SK-N-SH (cell line): ENCODE results near the gene STMN1. TPM values are rescaled to one million over a fixed set of nuclear protein-coding genes. Genes with fewer than 3 reads are reported as not detected.

ENCODE experiments used
- CTCF ChIA-PET: fragments of 300-600, 350-600 bp; formaldehyde crosslinking; extraction: SDS; loops from one replicate; lab custom pipeline; 2021; lab: Yijun Ruan, JAX
- POLR2A ChIA-PET: fragments of 350-600 bp; sonication (Branson Sonifier 250); formaldehyde crosslinking; extraction: SDS; loops from one replicate; lab custom pipeline; 2020; ENCODE audit warnings: antibody characterized with exemption, inconsistent platforms; lab: Yijun Ruan, JAX
- DNase-seq: peaks from one replicate; pipeline ENCODE4 v3.0.0; 2012
- H2AFZ ChIP-seq: fragments of 200-600 bp; sonication (generic); 2 replicates; pipeline ENCODE4 v1.8.1; 2016; ENCODE audit warnings: antibody characterized with exemption, mild to moderate bottlenecking, low read depth
- H3F3A ChIP-seq: fragments of 200-600 bp; sonication (generic); replicated peaks from 2 replicates; pipeline ENCODE3; 2016; ENCODE audit warnings: antibody characterized with exemption, mild to moderate bottlenecking; ENCODE audit not compliant: insufficient read depth
- H3K27ac ChIP-seq, 2 experiments: fragments of 200-500 bp in 1 of 2; fragments of 200-600 bp in 1 of 2; sonication (Bioruptor generic) in 1 of 2; sonication (generic), shearing (Covaris generic) in 1 of 2; 2 replicates each; pipeline versions ENCODE4 v1.5.1 to v1.6.1; 2014 to 2016; ENCODE audit warnings: low read depth in 2 of 2, inconsistent platforms in 1 of 2, low read length in 1 of 2, mild to moderate bottlenecking in 1 of 2, mixed read lengths in 1 of 2
- H3K27me3 ChIP-seq: fragments of 200-600 bp; sonication (generic), shearing (Covaris generic); 2 replicates; pipeline ENCODE4 v1.6.1; 2016; ENCODE audit warnings: mixed run types; ENCODE audit not compliant: insufficient read depth
- H3K36me3 ChIP-seq, 2 experiments: fragments of 200-500 bp in 1 of 2; fragments of 200-600 bp in 1 of 2; sonication (Bioruptor generic) in 1 of 2; sonication (generic) in 1 of 2; replicated peaks in 1 of 2; 2 replicates each; pipeline versions ENCODE3 to v1.5.1; 2014 to 2016; ENCODE audit warnings: low read length in 1 of 2, mild to moderate bottlenecking in 1 of 2; ENCODE audit not compliant: insufficient read depth in 2 of 2, control insufficient read depth in 1 of 2
- H3K4me1 ChIP-seq, 2 experiments: fragments of 200-500 bp in 1 of 2; fragments of 200-600 bp in 1 of 2; sonication (Bioruptor generic) in 1 of 2; sonication (generic), shearing (Covaris generic) in 1 of 2; 2 replicates each; pipeline versions ENCODE4 v1.5.1 to v1.6.1; 2014 to 2016; ENCODE audit warnings: low read depth in 1 of 2, low read length in 1 of 2, mixed run types in 1 of 2; ENCODE audit not compliant: insufficient read depth in 2 of 2, control insufficient read depth in 1 of 2
- H3K4me2 ChIP-seq: fragments of 200-600 bp; sonication (generic), shearing (Covaris generic); 2 replicates; pipeline ENCODE4 v1.6.1; 2017; ENCODE audit warnings: mixed run types
- H3K4me3 ChIP-seq, 2 experiments: fragments of 200-500 bp in 1 of 2; fragments of 200-600 bp in 1 of 2; sonication (Bioruptor generic) in 1 of 2; sonication (generic), shearing (Covaris generic) in 1 of 2; 2 replicates each; pipeline versions ENCODE4 v1.5.1 to v1.8.1; 2014 to 2016; ENCODE audit warnings: low read depth in 2 of 2, inconsistent platforms in 1 of 2, low read length in 1 of 2, mild to moderate bottlenecking in 1 of 2, mixed read lengths in 1 of 2, moderate library complexity in 1 of 2
- H3K79me2 ChIP-seq: fragments of 200-600 bp; sonication (generic); 2 replicates; pipeline ENCODE4 v1.8.1; 2017; ENCODE audit warnings: mild to moderate bottlenecking; ENCODE audit not compliant: insufficient read depth
- H3K9ac ChIP-seq: fragments of 200-600 bp; sonication (generic); 2 replicates; pipeline ENCODE4 v1.6.1; 2017; ENCODE audit warnings: mixed run types
- H3K9me2 ChIP-seq: fragments of 200-600 bp; sonication (generic); 2 replicates; pipeline ENCODE4 v1.6.1; 2017; ENCODE audit warnings: mixed run types
- H3K9me3 ChIP-seq: fragments of 200-600 bp; sonication (generic); 2 replicates; pipeline ENCODE4 v1.6.1; 2017; ENCODE audit warnings: mixed run types, mild to moderate bottlenecking, moderate library complexity
- H4K20me1 ChIP-seq: fragments of 200-600 bp; sonication (generic); 2 replicates; pipeline ENCODE4 v1.6.1; 2017; ENCODE audit warnings: mild to moderate bottlenecking, mixed run types; ENCODE audit not compliant: insufficient read depth
- FOSL2 ChIP-seq: IDR thresholded peaks from 2 replicates; pipeline ENCODE4 v1.4.0; 2012; ENCODE audit warnings: low read depth, mild to moderate bottlenecking, moderate library complexity, borderline replicate concordance
- FOXJ3 ChIP-seq: sonication (generic); formaldehyde crosslinking; IDR thresholded peaks from 2 replicates; pipeline ENCODE4 v1.5.1; 2020; ENCODE audit warnings: mild to moderate bottlenecking, missing genetic modification reagents
- WGBS: methylation state at CpG from one replicate; pipeline ENCODE4 v1.1.6; 2017; ENCODE audit warnings: low lambda C conversion rate; 5-methylcytosine and 5-hydroxymethylcytosine counted together
- polyA plus RNA-seq, 3 experiments: library from polyadenylated mRNA; depleted of rRNA; stranded (reverse); fragments of >200 nt; gene quantifications; 2 replicates each; pipeline ENCODE4 v1.2.3, GENCODE V29; 2012
- TF ChIP-seq, protein P1 (sequence below): IDR thresholded peaks from 2 replicates; pipeline ENCODE4 v1.6.1; 2012; ENCODE audit warnings: mild to moderate bottlenecking, low read depth, low read length, moderate library complexity
- TF ChIP-seq, protein P2 (sequence below): fragments of 150-350 bp; IDR thresholded peaks from 2 replicates; pipeline ENCODE4 v1.6.1; 2017; ENCODE audit warnings: antibody characterized with exemption, low read length, low read depth, borderline replicate concordance
- TF ChIP-seq, protein P3 (sequence below): IDR thresholded peaks from 2 replicates; pipeline ENCODE4; 2012

Gene STMN1
- polyA plus RNA-seq, 1 of the 3 experiments (the other 2 are of a cell fraction): 143 TPM

DNA sequence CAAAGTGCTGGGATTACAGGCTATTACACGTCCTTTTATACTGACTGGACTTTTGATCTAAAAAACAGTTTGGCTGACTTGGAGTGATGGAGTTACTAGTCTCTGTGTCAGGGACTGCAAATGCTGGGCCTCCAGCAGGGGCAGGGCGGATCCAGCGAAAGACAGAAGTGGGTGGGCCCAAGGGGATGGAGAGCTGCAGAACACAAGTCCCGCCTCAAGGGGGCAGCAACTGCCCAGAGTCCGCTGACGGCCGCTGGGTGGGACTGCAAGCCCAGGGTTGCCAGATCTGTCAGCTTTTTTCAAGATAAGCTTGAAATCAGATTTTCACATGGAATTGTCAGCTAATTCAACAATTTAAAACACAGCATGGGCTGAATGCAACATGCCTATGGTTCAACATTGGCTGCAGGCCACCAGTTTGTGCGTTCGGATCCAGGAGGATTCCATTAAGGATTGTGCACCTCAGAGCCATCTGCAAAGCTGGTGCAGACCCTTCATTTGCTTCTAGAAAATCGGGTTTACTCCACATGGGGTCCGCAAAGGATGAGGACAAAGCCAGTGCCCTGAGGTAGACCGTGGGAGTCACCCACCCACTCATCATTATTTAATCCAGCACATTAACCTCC lies 10.7 kb downstream of the STMN1 start (continued):
- TF ChIP-seq, protein P1, sequence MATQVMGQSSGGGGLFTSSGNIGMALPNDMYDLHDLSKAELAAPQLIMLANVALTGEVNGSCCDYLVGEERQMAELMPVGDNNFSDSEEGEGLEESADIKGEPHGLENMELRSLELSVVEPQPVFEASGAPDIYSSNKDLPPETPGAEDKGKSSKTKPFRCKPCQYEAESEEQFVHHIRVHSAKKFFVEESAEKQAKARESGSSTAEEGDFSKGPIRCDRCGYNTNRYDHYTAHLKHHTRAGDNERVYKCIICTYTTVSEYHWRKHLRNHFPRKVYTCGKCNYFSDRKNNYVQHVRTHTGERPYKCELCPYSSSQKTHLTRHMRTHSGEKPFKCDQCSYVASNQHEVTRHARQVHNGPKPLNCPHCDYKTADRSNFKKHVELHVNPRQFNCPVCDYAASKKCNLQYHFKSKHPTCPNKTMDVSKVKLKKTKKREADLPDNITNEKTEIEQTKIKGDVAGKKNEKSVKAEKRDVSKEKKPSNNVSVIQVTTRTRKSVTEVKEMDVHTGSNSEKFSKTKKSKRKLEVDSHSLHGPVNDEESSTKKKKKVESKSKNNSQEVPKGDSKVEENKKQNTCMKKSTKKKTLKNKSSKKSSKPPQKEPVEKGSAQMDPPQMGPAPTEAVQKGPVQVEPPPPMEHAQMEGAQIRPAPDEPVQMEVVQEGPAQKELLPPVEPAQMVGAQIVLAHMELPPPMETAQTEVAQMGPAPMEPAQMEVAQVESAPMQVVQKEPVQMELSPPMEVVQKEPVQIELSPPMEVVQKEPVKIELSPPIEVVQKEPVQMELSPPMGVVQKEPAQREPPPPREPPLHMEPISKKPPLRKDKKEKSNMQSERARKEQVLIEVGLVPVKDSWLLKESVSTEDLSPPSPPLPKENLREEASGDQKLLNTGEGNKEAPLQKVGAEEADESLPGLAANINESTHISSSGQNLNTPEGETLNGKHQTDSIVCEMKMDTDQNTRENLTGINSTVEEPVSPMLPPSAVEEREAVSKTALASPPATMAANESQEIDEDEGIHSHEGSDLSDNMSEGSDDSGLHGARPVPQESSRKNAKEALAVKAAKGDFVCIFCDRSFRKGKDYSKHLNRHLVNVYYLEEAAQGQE: no peak
- TF ChIP-seq FOXJ3 (CRISPR knock-in tag): no peak
- TF ChIP-seq, protein P2, sequence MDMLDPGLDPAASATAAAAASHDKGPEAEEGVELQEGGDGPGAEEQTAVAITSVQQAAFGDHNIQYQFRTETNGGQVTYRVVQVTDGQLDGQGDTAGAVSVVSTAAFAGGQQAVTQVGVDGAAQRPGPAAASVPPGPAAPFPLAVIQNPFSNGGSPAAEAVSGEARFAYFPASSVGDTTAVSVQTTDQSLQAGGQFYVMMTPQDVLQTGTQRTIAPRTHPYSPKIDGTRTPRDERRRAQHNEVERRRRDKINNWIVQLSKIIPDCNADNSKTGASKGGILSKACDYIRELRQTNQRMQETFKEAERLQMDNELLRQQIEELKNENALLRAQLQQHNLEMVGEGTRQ: no peak
- TF ChIP-seq, protein P3, sequence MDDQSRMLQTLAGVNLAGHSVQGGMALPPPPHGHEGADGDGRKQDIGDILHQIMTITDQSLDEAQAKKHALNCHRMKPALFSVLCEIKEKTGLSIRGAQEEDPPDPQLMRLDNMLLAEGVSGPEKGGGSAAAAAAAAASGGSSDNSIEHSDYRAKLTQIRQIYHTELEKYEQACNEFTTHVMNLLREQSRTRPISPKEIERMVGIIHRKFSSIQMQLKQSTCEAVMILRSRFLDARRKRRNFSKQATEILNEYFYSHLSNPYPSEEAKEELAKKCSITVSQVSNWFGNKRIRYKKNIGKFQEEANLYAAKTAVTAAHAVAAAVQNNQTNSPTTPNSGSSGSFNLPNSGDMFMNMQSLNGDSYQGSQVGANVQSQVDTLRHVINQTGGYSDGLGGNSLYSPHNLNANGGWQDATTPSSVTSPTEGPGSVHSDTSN: peak; percentile 30; the same call in 1 of the 2 replicates
- TF ChIP-seq FOSL2: no peak

DNA sequence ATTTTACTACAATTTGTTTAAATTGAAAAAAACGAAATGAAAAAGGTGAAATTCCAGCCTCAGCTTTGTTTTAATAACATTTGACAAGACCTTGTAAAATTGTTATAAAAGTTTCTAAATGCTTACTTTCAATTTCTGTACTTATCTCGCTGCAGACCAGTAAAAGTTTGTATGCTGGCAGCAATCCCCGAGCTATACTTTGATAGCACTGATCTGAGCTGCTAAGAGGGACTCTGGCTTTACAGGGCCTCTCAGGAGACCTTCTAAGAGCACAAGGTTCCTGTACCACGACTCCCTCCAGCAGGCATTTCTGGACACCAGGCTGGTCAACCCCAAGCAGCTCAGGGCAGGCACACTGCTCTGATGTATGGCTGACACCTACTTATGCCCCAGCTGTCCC lies 13.1 kb downstream of the STMN1 start:
- no peak overlapping the region for H2AFZ ChIP-seq
- DNase-seq: no peak
- H3F3A ChIP-seq: peaks cover 46% of the 10 kb centered on the region
- ChIA-PET POLR2A (interaction anchor here (2.7 kb wide), 1 partner anchor 10 kb away, joined by 6 read pairs; no protein-coding TSS in a partner anchor), CTCF (interaction anchor here (0.9 to 2.9 kb wide), 5 partner anchors 10 to 106 kb away, joined by 3 to 18 read pairs (median 4); partner anchors contain the start of gene PAFAH2)
- H3K4me1 ChIP-seq: peaks cover 12 to 33% of the 10 kb centered on the region in 2 experiments; a peak in 3 of 4 replicates
- no peaks in the 10 kb centered on the region for H3K9me2 ChIP-seq
- no peaks in the 10 kb centered on the region for H4K20me1 ChIP-seq
- peaks cover 38% of the 10 kb centered on the region; the same call in 1 of the 2 replicates for H3K79me2 ChIP-seq
- no peaks in the 10 kb centered on the region for H3K9me3 ChIP-seq
- H3K4me3 ChIP-seq: no peak overlapping the region
- peak overlapping the region; percentile 62 to 89; a peak in 3 of 4 replicates for H3K27ac ChIP-seq
- TF ChIP-seq, protein P1: no peak
- TF ChIP-seq, all 33 proteins: peak for 0
- WGBS: 71% methylated on average over 3 of the region's 4 CpGs
- no peak overlapping the region for H3K4me2 ChIP-seq
- peaks cover 7 to 28% of the 10 kb centered on the region in 2 experiments for H3K36me3 ChIP-seq
- no peaks in the 10 kb centered on the region for H3K27me3 ChIP-seq
- peak overlapping the region; percentile 66; the same call in 1 of the 2 replicates for H3K9ac ChIP-seq
